Activated CD4-positive, alpha-beta T cell treated with anti-CD3 and anti-CD28 coated beads, Interleukin-2, amount 50 U/mL, for 1 hour (primary cell): ENCODE data around the gene HOXB5.

Source experiments
- DNase-seq: peaks from one replicate; pipeline ENCODE4 v3.0.0-alpha.2; 2020

HOXB5 gene

GRCh38 chr17:48615963-48616716, 22.6 kb upstream of the HOXB5 start:
- DNase-seq: no peak

GRCh38 chr17:48615047-48615962, 21.7 kb upstream of the HOXB5 start, which contains the start of gene HOXB8:
Gene HOXB8 (minus strand): TSS chr17:48615292. CDS start chr17:48614704, 588 bp downstream.
- no peak for DNase-seq

GRCh38 chr17:48613862-48614694, 20.5 kb upstream of the HOXB5 start:
- DNase-seq: peak; percentile 29

GRCh38 chr17:48612854-48613691, 19.5 kb upstream of the HOXB5 start:
- DNase-seq: peak; percentile 43

GRCh38 chr17:48612456-48612853, 18.9 kb upstream of the HOXB5 start:
- no peak for DNase-seq

- no peak for DNase-seq
Observed at GRCh38 chr17:48611681-48612455, 18.3 kb upstream of the HOXB5 start.

GRCh38 chr17:48611213-48611612, 17.6 kb upstream of the HOXB5 start:
- DNase-seq: no peak

GRCh38 chr17:48610282-48611211, 17.0 kb upstream of the HOXB5 start, which contains the start of gene HOXB7:
Gene HOXB7 (minus strand): TSS chr17:48611017. CDS start chr17:48610918, 99 bp downstream.
- peak; percentile 57 for DNase-seq

GRCh38 chr17:48609759-48610281, 16.2 kb upstream of the HOXB5 start:
- DNase-seq: no peak

GRCh38 chr17:48609033-48609432, 15.5 kb upstream of the HOXB5 start:
- DNase-seq: no peak

GRCh38 chr17:48608494-48608834, 14.9 kb upstream of the HOXB5 start:
- no peak for DNase-seq

GRCh38 chr17:48606892-48607614, 13.5 kb upstream of the HOXB5 start:
- DNase-seq: no peak

- no peak for DNase-seq
Observed at GRCh38 chr17:48605991-48606891, 12.7 kb upstream of the HOXB5 start.

GRCh38 chr17:48605409-48605919, 11.9 kb upstream of the HOXB5 start:
- DNase-seq: no peak

GRCh38 chr17:48604770-48605329, 11.3 kb upstream of the HOXB5 start, which contains the start of gene HOXB6:
Gene HOXB6 (minus strand): TSS chr17:48604986. CDS start chr17:48598150, 6,836 bp downstream.
- no peak for DNase-seq

GRCh38 chr17:48603959-48604769, 10.6 kb upstream of the HOXB5 start:
- DNase-seq: no peak
